Kidney tubule cell (primary cell): ENCODE data around the gene BYSL.
A peak's percentile ranks its signal among the peaks of the same experiment; 100 is the strongest.

Experiments used
- DNase-seq: peaks from one replicate; pipeline ENCODE4 v3.0.0-alpha.2; 2018; ENCODE audit warnings: low spot score

The BYSL gene

GRCh38 chr6:41920921-41921711 lies at the start of gene BYSL, which contains the start of gene MED20:
BYSL (plus strand) TSS chr6:41921499; CDS start chr6:41921563, 64 bp downstream.
MED20 (minus strand) TSS chr6:41921139; CDS start chr6:41921018, 121 bp downstream.
- peak; percentile 98 for DNase-seq

GRCh38 chr6:41871691-41872090 lies 49.6 kb upstream of the BYSL start:
- no peak for DNase-seq

- DNase-seq = no peak
These were observed 49.2 kb upstream of the BYSL start for GRCh38 chr6:41872147-41872546.

GRCh38 chr6:41874741-41875140 lies 46.6 kb upstream of the BYSL start:
- DNase-seq = no peak

- DNase-seq = peak; percentile 29
These were observed 44.1 kb upstream of the BYSL start for GRCh38 chr6:41877051-41877680.

GRCh38 chr6:41878246-41878645 lies 43.1 kb upstream of the BYSL start:
- DNase-seq = peak; percentile 31

- peak; percentile 35 for DNase-seq
These were observed 42.3 kb upstream of the BYSL start for GRCh38 chr6:41878961-41879405.

- no peak for DNase-seq
These were observed 39.8 kb upstream of the BYSL start for GRCh38 chr6:41881506-41881905.

GRCh38 chr6:41884957-41885356 lies 36.3 kb upstream of the BYSL start:
- DNase-seq = no peak

- no peak for DNase-seq
These were observed 35.4 kb upstream of the BYSL start for GRCh38 chr6:41885930-41886329.

- DNase-seq = no peak
These were observed 34.0 kb upstream of the BYSL start for GRCh38 chr6:41887331-41887751.

GRCh38 chr6:41892921-41893564 lies 28.3 kb upstream of the BYSL start:
- no peak for DNase-seq

GRCh38 chr6:41894366-41895299 lies 26.7 kb upstream of the BYSL start:
- no peak for DNase-seq

GRCh38 chr6:41895300-41896233 lies 25.7 kb upstream of the BYSL start, which contains the start of gene USP49:
USP49 (minus strand) TSS chr6:41895375; CDS start chr6:41806983, 88,392 bp downstream.
- DNase-seq = peak; percentile 75

- DNase-seq = no peak
These were observed 25.0 kb upstream of the BYSL start for GRCh38 chr6:41896281-41896680.

- DNase-seq = no peak
These were observed 20.4 kb upstream of the BYSL start for GRCh38 chr6:41900861-41901260.

- peak; percentile 35 for DNase-seq
These were observed 19.3 kb upstream of the BYSL start for GRCh38 chr6:41901882-41902519.

GRCh38 chr6:41909727-41910126 lies 11.6 kb upstream of the BYSL start:
- no peak for DNase-seq

GRCh38 chr6:41914343-41914742 lies 7.0 kb upstream of the BYSL start:
- no peak for DNase-seq
